HG02571 (cell line): ENCODE data around the gene CAVIN3.
A peak's percentile ranks its signal among the peaks of the same experiment; 100 is the strongest.

Experiments used
- ATAC-seq: cut with Tn5 transposase; IDR thresholded peaks from one replicate; pipeline ENCODE4 v1.9.1; 2021; ENCODE audit warnings: mild to moderate bottlenecking, moderate library complexity; ENCODE audit not compliant: unreplicated experiment

The CAVIN3 gene, protein sequence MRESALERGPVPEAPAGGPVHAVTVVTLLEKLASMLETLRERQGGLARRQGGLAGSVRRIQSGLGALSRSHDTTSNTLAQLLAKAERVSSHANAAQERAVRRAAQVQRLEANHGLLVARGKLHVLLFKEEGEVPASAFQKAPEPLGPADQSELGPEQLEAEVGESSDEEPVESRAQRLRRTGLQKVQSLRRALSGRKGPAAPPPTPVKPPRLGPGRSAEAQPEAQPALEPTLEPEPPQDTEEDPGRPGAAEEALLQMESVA

DNA sequence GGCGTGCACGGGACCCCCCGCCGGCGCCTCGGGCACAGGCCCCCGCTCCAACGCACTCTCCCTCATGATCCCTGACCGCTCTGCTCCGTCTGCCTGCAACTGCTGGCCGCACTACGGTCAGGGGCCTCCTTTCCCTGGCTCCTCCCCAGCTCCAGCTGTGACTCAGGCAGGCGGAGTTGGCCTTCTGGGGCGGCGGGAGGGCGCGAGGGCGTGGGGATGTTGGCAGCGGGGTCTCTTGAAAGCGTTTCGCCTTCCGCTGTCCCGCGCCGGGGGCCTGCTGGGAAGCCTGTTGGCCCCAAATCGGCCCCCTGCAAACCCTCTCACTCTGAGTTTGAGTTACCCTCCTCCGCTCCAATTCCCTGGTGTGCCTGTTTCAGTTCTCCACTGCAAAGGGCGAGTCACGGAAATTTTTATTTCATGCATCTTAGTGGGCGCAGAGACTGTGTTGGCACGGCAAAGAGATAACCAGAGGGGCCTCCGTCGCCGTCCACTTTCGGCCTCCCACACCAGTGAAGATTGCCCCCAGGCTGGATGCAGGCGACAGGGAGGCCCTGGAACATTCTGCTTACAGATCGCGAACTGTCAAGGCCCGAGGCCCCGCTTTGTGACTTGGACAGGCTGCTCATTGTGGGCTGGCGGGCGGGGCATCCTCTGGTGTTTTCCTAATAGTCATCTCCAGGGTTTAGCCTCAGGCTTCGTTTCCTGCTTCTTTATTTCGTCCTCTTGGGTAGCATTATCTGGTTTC is at the start of gene CAVIN3:
TSS of gene CAVIN3 (minus strand) at position 91 of the 745 bp plus-strand sequence. CDS start at position 66, 25 bp downstream.
- peak; percentile 57 for ATAC-seq

- no peak for ATAC-seq
Observed at GRCh38 chr11:6365659-6366058, 45.4 kb upstream of the CAVIN3 start.

DNA sequence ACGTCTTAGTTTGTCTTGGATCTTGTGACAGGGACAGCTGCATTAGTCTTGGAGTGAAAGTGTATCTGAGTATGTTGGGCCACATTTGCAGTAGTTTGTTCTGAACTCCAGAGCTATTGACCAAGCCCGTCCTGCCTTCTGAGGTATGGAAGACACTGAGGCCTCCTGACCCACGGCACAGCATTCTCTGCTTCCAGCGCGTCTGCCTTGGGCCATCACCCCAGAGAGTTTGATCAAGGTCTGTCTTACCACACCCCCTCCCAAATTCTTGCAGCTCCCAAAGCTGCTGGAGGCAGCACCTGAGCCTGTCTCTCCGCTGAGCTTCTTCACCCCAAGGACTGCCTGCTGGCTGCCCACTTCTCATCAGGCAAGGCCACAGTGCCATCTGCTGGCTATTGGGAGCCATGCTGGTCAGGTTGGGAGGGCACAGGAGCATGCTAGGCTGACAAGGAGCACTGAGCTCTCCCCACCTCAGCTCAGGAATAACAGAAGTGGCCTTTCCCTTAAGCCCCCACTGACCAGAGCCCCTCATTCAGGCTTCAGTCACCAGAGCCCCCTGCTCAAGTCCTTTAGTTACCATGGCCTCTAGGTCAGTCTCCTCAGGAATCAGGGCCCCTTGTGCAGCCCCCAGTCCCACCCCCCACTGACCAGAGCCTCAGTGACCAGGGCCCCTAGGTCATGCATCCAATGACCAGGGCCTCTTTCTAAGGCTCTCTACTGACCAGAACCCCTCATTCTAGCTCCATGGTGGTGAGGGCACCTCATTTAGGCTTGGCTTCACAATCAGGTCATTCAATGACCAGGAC is 42.8 kb upstream of the CAVIN3 start:
- peak; percentile 81 for ATAC-seq

DNA sequence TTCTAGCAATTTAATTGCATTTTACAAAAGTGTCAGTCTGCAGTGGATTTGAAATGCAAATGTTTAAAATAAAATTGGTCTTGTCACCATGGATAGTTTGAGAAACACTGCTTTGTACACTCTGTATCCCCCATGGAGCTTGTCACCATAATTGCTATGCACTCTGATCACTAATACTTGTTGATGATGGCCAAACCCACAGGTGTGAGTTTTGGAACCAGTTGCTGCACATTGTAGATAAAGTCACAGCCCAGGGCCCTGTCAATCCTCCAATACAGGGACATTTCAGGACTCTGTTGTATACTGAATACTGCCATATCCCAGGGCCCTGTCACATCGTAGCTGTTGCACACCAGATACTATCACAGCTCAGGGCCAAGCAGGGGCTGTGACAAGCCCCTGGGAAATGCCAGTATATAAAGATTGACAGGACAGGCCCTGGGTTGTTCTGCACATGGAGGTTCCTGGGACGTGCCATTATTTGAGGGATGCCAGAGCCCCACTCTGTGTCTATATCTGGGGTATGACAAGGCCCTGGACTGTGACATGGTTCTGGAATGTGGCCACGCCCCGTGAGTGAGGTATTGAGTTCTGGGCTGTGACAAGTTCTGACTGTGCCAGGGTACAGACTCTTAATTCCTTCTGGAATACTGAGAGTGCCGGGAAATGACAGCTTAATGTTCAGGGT is 42.0 kb upstream of the CAVIN3 start:
- no peak for ATAC-seq

- ATAC-seq = no peak
Observed at GRCh38 chr11:6360183-6360582, 39.9 kb upstream of the CAVIN3 start.

DNA sequence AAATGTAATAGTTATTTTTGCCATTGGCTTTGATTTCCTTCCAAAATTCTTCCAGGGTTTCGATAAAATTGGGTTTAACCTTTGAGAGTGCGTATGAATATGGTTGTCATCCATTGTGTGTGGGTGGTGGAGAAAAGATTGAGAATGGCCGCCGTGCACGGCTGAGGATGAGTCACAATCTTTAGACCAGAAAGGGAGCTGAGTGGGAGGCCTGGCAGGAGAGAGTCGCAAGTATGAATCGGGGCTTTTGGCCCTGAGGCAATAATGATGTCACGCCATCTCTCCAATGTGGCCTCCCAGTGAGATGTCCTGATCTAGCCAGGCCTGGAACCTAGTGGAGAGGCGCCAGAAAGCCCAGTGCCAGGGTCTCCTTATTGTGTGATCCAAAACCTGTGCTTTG is 36.9 kb upstream of the CAVIN3 start:
- no peak for ATAC-seq

GRCh38 chr11:6356503-6357055 is 36.3 kb upstream of the CAVIN3 start:
- ATAC-seq = no peak

- no peak for ATAC-seq
Observed at GRCh38 chr11:6354651-6355485, 34.6 kb upstream of the CAVIN3 start.

- peak; percentile 52 for ATAC-seq
Observed at GRCh38 chr11:6353367-6353987, 33.2 kb upstream of the CAVIN3 start.

DNA sequence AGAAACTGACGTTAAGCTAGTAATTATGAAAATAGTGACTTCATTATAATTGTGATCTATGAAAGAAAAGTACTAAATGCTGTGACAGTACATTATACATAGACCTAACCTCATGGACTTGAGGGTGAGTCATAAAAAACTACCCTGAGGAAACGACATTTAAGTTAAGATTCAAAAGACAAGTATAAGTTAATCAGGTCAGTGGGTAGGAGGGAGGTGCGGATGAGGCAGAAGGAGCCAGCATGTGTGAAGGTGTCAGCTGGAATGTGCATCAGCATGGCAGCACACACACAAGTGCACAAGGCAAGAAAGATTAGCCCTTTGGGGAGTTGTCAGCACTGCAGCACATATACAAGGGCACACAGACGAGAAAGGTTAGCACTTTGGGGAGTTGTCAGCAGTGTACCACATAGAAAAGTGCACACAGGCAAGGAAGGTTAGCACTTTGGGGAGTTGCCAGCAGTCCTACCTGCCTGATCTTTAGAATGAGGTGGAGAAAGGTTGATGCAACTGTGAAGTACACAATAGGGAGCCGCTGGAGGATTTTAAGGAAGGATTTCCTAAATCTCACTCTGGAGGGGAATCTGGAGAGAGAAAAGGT is 31.6 kb upstream of the CAVIN3 start:
- no peak for ATAC-seq

DNA sequence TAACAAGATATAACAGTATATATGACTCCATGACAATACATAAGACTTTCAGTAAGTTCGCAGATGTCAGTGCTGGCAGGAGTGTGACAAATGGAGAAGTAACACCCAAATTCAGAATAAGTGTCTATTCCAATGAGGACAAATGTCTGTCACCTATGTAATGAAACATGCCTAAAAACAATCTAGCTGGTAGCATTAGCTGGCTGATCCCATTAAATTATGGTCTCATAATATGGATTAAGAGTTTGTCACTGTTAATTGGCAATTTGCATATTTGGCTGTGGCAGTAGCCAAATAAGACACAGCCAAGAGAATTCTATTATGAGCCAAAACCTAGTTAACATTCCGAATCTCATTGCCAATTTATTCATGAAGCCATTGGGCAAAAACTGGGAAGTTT is 30.2 kb upstream of the CAVIN3 start:
- no peak for ATAC-seq

DNA sequence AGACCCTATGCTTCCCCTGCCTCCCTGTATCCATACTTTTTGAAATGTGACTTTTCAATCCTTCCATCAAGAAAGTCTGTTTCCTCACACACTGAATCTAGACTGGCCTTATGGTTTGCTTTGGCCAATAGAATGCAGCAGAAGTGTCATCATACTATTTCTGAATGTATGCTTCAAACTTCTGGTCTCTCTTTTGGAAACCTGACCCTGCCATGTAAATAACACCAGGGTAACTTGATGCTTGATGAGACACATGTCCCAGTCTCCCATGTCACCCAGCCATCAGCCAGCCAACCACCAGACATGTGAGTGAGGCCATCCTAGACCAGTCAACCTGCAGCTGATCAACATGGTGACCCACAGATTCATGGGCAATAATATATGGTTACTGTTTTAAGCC is 29.7 kb upstream of the CAVIN3 start:
- no peak for ATAC-seq

DNA sequence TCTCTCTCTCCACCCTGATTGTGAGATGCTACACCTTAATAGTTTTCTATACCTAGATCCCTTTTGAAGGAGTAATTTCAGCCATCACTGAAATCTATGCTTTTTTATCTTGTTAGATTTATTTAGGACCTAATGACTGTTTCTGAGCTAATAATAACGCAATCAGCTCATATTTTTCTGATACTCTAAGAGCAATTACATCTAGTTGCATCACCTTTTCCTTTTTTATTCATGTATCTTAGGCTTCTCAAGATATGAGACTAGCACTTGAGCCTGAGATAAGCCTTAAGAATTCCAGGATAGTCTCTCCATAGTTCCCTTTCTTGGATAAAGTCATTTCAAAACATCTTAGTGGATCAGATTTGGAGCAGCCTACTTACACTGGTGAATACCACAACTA is 25.1 kb upstream of the CAVIN3 start:
- no peak for ATAC-seq

DNA sequence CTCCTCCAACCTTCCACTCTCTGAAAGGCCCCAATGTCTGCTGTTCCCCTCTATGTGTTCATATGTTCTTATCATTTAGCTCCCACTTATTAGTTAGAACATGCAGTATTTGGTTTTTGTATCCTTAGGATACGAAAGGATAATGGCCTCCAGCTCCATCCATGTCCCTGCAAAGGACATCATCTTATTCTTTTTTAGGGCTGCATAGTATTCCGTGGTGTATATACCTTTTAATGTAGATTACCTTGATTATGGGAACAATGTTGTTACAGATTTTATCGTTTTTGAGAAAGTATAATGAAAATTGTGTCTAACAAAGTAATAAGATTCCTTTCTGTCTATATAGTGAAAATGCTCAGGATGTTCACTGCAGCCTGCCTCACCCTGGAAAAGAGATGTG is 16.0 kb upstream of the CAVIN3 start:
- ATAC-seq = no peak

DNA sequence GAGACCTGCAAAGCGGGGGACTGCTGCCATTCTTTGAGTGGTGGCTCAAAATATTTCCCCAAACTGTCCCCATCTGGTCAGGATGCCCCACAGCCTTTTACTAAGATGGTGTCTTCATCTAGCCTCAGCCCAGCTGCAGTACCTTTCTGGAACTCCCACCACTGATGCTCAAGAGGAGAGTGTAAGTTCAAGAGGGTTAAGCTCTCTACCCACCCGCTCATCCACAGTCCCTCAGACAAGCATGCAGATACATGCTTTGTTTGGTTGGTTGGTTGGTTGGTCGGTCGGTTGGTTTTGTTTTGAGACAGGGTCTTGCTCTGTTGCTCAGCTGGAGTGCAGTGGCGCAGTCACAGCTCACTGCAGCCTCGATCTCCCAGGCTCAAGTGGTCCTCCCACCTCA is 14.5 kb upstream of the CAVIN3 start:
- no peak for ATAC-seq

DNA sequence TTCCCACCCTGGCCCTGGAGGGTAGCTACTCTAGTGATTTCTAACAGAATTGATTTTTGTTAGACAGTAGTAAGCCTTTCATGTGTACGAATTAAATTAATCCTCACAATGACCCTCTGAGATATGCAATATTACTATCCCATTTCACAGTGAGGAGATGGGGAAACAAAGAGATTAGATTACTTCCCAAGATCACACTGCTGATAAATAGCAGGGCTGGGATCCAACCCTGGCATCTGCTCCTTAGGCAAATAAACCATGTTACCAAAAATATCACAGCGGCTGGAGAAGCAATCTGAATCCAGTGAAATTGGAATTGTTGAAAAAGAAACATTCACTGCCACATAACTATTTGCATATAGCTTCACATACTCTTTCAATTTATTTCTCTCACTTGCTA is 12.8 kb upstream of the CAVIN3 start:
- ATAC-seq = no peak

- no peak for ATAC-seq
Observed at GRCh38 chr11:6332066-6332465, 11.8 kb upstream of the CAVIN3 start.

GRCh38 chr11:6328321-6328720 is 8.0 kb upstream of the CAVIN3 start:
- ATAC-seq = no peak

GRCh38 chr11:6327806-6328205 is 7.5 kb upstream of the CAVIN3 start:
- no peak for ATAC-seq
